Breast epithelium (tissue), 3 donors: ENCODE results near the gene DYNLRB1.

Experiments
- CTCF ChIP-seq, 3 donors: fragments of 450-650 bp; IDR thresholded peaks; one replicate each; pipeline ENCODE4 v1.5.1; 2016 to 2017; ENCODE audit warnings: antibody characterized with exemption in 3 of 3, mild to moderate bottlenecking in 3 of 3, moderate library complexity in 3 of 3
- POLR2A ChIP-seq: fragments of 450-650 bp; IDR thresholded peaks from one replicate; pipeline ENCODE4 v1.6.1; 2016; ENCODE audit warnings: antibody characterized with exemption, mild to moderate bottlenecking, moderate library complexity

GRCh38 chr20:34472246-34472925 lies 43.8 kb upstream of the DYNLRB1 start:
- TF ChIP-seq CTCF (IDR thresholded peaks at IDR 0.05) (no peak), POLR2A (no peak)
